Limb (tissue), 2 donors: ENCODE results near the gene CHST11.
"Not testable (repeated sequence)": the region's sequence is repeated elsewhere in the genome, so short reads cannot be mapped to it uniquely, and the experiment has no call there.

Experiments used
- DNase-seq, 2 donors: peaks; one replicate each; pipeline ENCODE4 v3.0.0-alpha.2; 2016; ENCODE audit errors: extremely low spot score in 2 of 2

Gene CHST11

DNA sequence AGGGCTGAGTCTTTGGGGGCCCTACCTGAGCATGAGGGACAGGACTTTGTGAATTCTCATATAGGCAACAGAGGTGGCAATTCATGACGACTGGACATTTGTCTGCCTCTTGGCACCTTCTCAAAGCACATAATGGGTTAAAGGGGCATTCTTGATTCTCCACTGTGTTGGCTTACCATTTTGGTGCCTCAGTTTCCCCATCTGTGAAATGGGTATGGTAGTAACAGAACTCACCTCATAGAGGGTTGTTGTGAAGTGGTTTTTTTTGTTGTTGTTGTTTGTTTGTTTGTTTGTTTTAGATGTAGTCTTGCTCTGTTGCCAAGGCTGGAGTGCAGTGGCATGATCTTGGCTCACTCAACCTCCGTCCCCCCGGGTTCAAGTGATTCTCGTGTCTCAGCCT is 106.0 kb downstream of the CHST11 start:
- DNase-seq: no peak

GRCh38 chr12:104564662-104565061 is 107.9 kb downstream of the CHST11 start:
- DNase-seq: not testable (repeated sequence)

- no peak for DNase-seq
These were observed 109.0 kb downstream of the CHST11 start for GRCh38 chr12:104565606-104566243.

DNA sequence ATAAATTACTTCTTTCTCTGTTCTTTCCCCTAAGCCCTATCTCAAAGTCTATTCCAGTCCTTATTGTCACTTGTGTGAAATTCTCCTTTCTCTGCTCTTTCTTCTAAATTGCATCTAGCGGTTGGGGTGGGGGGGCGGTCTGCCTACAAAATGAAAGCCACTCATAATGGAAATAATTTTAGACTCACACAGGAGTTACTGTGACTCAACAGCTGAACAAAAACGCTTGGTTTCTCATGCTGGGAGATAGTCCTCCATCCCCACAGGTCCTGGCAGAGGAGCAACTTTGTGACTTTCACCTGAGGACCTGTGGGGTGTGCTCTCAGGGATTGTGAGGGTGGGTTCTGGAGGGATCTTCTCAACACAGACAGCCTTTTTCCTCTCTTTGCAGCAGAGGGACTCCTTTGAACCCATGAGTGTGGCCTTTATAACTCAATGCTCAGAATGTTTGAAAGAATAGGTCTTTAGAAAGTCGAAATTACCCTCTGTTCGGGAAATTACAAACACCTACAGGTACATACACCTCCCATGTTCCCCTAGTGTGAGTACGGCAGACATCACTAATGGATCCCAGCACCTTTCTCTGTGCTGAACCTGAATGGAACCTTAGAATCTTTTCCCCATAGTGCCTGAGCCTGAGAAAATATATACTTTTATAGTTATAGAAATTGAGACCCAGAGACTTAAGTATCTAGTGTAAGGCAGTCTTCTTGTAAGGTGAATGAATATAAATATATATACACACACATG is 109.7 kb downstream of the CHST11 start:
- DNase-seq: no peak

DNA sequence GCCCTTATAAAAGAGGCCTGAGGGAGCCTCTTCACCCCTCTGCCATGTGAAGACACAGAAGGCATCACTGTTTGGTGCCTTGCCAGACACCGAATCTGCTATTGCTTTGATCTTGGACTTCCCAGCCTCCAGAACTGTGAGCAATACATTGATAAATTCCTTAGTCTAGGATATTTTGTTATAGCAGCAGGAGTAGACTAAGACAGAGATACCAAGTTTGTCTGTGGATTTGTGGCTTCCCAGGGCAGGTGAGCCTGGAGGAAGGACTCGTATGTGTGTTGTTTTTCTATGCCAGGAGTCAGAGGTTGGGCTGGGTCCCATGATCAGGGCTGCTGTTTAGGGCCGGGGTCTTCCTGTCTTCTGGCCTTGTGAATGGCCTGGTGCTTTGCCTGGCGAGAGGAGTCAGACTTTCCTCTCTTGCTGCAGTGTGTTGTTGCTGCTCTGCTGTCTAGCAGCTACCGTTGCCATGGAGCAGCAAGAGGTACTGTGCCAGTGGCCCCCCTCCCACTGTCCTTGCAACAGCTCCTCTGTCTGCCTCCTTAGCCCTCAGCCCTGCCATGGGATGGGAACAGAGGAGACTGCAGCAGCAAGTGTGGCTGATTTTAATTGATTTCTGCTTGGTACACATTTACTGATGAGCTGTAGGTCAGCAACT is 111.2 kb downstream of the CHST11 start:
- DNase-seq: peak in 1 of 2 donors; percentile 36

GRCh38 chr12:104568487-104568868 is 111.7 kb downstream of the CHST11 start:
- DNase-seq: no peak

DNA sequence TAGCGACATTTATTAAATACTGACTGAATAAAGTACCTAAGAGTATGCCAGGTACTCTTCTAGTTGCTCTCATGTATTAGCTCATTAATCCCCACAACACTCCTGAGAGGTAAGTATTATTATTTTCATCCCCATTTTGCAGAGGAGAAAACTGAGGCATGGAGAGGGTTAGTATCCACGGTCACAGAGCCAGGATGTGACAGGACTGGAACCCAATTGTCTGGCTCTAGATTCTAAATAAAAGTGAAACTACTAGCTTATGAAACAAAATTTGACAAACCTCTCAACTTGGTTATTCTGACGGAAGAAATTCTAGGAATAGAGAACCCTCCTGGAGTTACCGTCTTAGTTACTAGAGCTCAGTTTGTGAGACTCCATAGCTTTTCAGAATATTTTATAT is 112.2 kb downstream of the CHST11 start:
- no peak for DNase-seq

GRCh38 chr12:104569346-104570173 is 112.8 kb downstream of the CHST11 start:
- DNase-seq: no peak

GRCh38 chr12:104570174-104570907 is 113.6 kb downstream of the CHST11 start:
- no peak for DNase-seq

- DNase-seq: no peak
These were observed 114.6 kb downstream of the CHST11 start for GRCh38 chr12:104571328-104571727.

- DNase-seq: not testable (repeated sequence)
These were observed 117.6 kb downstream of the CHST11 start for GRCh38 chr12:104574353-104574752.

GRCh38 chr12:104574758-104575157 is 118.0 kb downstream of the CHST11 start:
- not testable (repeated sequence) for DNase-seq

- no peak for DNase-seq
These were observed 118.9 kb downstream of the CHST11 start for GRCh38 chr12:104575442-104576186.

DNA sequence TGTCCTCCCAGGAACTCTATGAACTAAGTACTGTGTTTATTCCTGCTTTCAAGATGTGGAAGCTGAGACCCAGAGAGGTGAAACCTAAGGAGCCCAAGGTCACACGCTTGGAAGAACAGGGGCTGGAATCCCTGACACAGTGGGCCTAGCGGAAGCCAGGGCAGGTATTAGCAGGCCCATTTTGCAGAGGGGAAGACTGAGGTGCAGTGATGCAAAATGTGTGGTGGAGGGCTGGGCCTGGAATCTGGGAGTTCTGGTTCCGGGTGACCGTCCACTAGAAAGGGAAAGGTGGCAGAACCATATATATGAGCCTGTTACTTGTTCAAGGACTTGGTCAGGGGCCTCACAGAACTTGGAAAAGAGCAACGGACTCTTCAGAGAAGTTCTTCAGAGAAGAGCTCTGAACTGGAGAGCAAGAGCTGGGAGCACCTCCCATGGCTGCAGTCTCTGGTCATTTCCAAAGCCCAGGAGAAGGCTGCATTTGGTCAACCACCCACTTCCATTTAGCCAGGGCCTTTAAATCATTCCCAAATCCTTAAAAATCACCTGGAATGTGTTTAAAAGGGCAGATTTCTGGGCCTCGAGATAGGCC is 119.5 kb downstream of the CHST11 start:
- no peak for DNase-seq

- no peak for DNase-seq
These were observed 120.3 kb downstream of the CHST11 start for GRCh38 chr12:104576980-104577580.

GRCh38 chr12:104577581-104577981 is 120.8 kb downstream of the CHST11 start:
- DNase-seq: no peak

- no peak for DNase-seq
These were observed 121.7 kb downstream of the CHST11 start for GRCh38 chr12:104578453-104578852.

DNA sequence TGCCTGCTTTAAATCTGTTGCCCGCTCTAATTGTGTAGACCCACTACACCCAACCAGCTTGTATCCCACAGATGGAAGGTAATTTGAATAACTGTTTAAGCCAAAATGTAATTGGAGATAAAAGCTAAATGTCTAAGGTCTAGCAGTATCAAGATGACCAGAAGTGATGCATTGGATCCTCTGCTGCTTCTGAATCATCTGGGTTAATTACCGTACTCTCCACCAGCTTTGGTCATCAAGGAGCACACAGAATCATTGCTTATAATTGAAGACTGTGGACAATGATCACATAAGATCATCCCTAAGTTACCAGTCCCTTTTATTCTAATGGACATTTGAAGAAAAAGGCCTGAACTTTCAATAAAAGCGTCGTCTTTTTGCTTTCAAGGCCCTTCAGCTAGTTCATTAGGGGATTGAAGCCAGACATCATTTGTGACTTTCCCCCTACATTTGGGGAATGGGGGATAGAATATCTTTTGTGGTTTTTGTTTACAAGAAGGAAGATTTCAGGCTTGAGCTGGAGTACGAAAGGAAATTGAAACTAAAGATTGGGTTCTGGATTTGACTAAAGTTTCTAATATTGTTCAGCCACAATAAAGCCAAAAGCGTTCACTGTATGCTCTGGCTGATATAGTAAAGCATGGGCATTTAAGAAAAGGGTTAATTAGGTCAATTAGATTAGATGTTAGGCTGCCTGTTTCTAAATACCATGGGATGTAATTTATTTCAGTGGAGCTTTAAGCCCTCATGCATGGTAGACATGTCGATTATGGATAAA is 123.2 kb downstream of the CHST11 start:
- no peak for DNase-seq
